SK-N-DZ (cell line): ENCODE measurements around the gene TBK1. TPM values are rescaled to one million over a fixed set of nuclear protein-coding genes. Genes with fewer than 3 reads are reported as not detected.

Experiments used
- DNase-seq: peaks from one replicate; pipeline ENCODE4 v3.0.0-alpha.2; 2015; ENCODE audit warnings: low spot score
- polyA plus RNA-seq, 2 experiments: library from polyadenylated mRNA; depleted of rRNA; stranded (reverse); fragments of >200 nt; gene quantifications; 2 replicates each; pipeline ENCODE4 v1.2.3, GENCODE V29; 2014

TBK1 gene
- 17.4 and 18.7 TPM in 2 replicates for polyA plus RNA-seq (2014; cell fraction: cytosol; rRNA removed)
- 34.7 and 38.8 TPM in 2 replicates for polyA plus RNA-seq (2014; cell fraction: nucleus; rRNA removed)

DNA sequence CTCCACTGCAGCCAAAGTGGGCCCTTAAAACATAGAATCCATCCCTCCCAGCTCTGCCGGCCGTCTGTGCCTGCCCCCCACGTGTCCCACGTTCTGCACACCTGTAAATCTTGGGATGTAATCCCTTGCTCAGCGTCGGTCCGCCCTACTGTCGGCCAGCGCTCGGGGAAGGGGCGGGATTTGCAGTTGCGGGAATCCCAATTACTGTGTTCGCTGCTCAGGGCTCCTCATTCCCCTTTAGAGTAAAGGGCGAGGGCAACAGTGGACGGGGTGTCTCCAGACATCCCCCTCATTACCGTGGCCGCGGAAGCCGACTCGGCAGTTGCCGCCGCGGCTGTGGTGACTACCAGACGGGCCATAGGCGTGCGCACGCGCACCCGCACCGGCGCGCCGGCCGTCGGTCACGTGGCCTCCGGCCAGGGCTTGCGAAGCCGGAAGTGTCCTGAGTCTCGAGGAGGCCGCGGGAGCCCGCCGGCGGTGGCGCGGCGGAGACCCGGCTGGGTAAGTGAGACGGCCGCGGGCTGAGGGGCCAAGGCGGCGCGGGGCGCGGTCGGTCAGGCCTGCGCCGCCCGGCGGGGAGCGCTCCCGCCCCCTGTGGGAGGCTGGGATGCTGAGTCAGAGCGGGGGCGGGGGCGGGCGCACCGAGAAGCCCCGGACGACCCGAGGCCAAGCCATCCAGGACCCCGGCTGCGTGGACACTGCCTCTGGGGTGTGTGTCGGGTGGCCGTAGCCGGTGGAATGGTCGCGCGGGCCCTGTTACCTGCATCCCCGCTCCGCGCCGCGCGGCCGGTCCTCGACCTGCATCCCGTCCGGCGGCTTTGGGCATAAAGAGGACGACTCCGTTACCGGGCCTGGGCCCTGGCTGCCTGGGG lies at the start of gene TBK1:
Gene TBK1 (plus strand): TSS at position 434 of the 872 bp plus-strand sequence. CDS start 3,751 bp downstream, outside the sequence.
- DNase-seq: peak; percentile 87

DNA sequence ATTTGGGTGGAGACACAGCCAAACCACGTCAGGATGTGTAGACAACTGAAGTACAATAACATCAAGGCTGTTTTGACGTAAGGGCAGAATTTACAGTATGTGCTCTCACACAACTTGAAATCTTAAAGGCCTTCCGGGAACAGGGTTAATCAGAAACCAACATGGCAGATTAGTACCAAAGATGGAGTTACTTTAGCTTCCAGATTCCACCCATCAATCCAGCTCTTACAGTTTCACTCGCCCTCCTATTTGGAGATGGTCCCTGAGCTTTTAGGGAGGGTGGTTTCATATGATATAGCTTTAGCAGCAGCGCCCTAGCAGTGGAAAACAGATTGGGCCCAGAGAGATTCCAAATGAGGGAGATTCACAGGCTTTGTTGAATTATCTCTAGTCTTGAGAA lies 49.7 kb upstream of the TBK1 start:
- no peak for DNase-seq

DNA sequence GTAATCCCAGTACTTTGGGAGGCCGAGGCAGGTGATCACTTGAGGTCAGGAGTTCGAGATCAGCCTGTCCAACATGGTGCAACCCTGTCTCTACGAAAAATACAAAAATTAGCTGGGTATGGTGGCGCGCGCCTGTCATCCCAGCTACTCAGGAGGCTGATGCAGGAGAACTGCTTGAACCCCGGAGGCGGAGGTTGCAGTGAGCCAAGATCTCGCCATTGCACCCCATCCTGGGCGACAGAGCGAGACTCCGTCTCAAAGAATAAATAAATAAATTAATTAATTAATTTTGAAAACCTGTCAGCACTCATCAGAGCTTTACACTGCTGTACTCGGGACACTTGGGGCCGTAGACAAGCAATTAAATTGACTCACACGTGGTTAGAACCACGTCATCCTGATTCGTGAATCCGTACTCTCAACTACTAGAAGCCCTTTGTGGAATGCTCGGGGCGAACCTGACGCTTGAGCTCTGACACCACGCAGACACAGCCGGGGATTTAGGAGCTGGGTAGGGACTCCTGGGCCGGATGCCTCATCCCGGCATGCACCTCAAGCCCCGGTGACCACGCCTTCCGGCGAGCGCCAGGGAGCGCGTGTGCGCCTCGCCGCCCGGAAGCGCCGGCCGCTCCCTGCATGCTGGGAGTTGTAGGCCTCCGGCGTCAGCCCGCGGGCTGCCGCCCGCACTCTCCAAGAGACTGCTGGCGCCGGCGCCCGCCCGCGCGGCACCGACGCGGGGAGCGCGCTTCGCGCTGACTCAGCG lies 48.0 kb upstream of the TBK1 start, which contains the start of gene XPOT:
Gene XPOT (plus strand): TSS at position 686 of the 763 bp plus-strand sequence. CDS start 5,644 bp downstream, outside the sequence.
- peak; percentile 97 for DNase-seq

DNA sequence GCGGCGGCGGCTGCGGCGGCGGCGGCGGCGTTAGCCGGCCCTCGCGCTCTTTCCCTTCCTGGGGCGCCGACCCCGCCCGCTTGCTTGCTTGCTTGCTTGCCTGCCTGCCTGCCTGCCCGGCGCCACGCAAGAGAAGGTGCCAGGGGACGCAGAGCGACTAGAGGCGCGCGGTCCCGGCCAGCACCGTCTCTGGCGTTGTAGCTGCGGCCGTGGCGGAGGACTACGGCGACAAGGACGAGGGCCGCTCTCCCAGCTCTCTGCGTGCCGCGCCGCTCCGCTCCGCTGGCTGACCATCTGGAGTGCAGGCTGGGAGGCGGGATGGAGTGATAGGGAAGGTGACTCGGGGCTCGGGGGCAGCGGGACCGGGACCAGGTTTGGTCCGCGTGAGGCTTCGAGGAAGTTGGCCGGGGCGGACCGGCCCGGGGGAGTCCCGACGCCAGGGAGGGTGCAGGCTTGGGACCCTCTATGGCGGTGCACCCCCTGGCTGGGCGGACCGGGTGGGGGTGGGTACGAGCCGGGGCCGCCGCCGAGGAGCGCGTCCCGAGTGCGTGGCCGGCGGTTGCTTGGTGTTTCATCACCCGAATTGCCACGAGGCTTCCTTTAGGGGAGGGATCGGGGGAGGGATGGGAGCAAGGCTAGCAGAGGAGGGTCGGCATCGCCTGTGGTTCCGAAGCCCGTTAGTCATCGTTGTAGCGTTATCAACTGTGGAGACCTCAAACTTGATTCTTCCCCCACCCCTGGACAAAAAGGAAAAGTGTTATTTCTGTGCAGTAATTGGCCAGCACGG lies 47.3 kb upstream of the TBK1 start:
- peak; percentile 68 for DNase-seq

DNA sequence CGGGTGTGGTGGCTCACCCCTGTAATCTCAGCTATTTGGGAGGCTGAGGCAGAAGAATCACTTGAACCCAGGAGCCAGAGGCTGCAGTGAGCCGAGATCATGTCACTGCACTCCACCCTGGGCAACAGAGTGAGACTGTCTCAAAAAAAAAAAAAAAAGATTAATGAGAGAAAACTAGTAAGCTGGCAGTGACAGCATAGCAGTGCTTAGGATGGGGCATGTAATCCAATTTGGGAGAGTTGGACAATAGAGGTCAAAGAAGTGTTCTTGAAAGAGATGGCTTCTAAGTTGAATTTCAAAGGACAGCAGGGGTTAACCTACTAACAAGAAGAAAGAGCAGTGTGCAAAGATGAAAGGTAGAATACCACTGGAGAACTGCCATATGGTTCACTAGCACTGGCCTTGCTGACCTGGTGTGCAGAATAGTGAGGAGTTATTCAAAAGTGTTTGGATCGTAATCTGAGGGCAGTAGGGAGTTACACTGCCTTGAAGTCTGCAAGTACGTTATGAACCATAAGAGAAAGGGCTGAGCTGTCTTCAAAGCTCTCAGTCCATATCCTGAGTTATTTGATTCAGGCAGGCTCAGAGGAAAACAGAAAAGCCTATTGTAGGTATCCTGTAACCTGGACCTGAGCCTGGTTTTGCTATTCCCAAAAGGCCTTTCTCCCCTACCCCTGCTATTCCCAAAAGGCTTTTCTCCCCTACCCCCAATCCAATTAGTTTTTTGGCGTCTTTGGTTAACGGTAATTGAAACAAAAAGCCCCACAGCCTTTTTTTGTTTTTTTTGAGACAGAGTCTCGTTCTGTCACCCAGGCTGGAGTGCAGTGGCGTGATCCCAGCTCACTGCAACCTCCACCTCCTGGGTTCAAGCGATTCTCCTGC lies 44.3 kb upstream of the TBK1 start:
- no peak for DNase-seq

DNA sequence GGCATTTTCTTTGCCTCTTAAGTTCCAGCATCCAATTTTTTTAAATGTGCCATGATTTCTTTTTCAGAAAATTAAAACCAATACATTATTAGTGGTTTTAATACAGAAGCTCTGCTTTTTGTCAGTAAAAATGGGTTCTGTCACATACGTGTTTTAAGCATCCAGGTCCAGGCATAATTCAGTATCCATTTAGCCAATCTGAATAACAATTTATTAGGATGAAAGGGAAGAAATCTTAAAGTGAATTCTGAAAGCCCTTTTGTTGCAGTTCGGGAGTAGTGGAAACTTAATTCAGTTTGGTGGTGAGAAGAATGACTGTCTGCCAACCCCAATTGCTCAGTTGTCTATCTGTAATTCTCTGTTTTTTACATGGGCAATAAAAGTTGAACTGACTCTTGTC lies 40.5 kb upstream of the TBK1 start:
- no peak for DNase-seq

DNA sequence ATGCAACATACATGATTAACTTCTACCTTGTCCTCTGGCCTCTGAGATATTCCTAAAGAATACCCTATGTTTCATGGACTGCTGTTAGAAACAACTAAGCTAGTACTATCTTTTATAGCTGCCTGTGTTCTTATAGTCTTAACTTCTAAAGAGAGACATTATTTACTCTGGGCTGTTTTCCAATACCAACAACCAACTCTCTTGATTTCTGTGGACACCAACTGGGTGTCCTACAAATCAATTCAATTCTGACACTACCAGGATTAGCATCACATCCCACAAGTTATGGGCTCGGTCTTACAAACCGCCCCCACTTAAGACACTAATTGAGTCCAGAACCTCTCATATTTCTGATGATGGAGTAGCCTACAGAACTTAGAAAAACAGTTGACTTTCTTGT lies 39.5 kb upstream of the TBK1 start:
- no peak for DNase-seq

DNA sequence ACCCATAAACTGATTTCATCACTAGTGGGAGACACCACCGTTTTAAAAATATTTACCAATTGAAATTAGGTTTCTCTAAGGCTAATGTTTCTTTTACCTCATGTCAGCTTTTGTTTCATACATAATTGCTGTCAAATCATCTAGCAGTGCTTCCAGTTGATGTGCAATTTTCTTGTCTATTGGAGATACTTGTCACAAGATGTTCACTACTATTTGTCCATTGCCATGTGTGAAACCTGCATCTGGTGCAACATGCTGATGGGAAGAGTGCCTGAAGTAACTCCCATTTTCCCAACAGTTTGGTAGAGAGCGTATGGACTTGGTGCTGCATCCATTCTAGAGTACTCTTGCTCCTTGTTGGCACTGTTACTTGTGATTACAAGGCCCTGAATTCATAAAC lies 38.0 kb upstream of the TBK1 start:
- DNase-seq: no peak

DNA sequence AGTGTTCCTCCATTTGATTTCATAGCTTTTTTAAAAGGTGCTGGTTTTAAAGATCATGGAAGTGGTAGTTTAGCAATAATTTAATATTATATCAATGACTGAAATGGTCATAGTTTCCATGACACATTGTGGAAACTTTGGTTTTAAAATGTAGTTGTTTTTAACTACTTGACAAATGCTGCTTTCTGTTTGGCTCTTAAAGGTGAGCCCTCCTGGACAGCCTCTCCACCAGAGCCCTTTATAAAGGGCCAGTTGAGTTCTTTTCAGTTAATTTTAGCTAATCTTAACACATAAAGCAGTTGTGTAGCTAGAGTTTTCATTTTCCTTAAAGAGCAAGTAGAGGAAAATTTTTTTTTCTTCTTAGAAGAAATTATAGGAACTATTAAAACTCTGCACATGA lies 33.7 kb upstream of the TBK1 start:
- no peak for DNase-seq

DNA sequence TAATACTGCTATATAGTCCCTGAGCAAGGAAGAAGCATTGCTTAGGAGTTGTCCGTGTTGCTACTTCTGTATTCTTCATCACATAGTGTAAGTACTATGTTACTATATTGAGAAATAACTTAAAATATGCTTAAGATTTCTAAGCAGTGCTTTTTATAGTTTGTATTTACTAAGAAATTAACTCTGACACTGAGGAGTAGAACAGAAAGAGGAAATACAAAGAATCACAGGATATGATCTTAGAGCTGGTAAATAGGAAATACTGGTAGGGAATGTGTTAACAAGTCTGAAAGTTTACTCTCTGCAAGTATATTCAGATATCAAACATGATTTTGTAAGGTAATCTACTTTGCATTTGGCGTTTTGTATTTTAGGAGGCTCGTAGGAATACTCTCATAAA lies 32.2 kb upstream of the TBK1 start:
- no peak for DNase-seq

DNA sequence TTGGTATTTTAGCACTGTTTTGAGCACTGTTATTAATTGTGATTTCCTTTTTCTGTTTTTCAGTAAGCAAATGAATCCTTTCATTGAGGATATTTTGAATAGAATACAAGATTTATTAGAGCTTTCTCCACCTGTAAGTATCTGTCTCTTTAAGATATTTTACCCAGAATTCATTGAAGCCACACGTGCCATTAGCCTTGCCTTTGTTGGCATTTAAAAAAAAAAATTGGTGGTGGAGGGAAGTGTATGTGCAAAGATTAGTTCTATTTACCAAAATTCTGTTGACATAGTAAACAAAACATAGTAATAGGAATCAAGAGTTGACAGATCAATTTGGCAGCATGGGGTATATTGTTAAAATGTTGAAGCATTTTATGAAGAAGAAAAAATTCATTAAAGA lies 23.9 kb upstream of the TBK1 start:
- no peak for DNase-seq

DNA sequence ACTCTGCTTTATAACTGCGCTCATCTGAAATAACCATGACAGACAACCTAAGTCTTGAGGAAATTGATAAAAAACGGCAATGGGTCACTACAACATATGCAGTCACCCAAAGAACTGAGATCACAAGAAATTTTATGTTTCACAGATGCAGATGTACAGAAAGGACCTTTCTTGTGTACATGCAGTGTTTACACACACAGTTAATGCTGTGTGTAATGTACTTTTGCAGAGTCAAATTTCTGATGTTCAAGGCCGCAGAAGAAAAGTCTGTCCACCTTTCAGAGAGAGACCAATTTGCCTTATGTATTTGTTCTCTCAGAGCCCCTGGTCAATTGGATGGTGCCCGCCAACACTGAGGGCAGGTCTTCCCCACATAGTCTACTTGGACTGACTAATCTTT lies 23.0 kb upstream of the TBK1 start:
- DNase-seq: no peak

DNA sequence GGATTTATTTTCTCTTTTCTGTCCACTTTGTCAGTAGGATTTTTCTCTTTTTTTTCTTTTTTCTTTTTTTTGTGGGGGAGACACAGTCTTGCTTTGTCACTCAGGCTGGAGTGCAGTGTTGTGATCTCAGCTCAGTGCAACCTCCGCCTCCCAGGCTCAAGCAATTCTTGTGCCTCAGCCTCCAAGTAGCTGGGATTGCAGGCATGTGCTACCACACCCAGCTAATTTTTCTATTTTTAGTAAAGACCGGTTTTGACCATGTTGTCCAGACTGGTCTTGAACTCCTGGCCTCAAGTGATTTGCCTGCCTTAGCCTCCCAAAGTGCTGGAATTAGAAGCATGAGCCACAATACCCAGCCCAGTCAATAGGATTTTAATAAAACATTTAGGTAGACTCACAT lies 21.0 kb upstream of the TBK1 start:
- no peak for DNase-seq

DNA sequence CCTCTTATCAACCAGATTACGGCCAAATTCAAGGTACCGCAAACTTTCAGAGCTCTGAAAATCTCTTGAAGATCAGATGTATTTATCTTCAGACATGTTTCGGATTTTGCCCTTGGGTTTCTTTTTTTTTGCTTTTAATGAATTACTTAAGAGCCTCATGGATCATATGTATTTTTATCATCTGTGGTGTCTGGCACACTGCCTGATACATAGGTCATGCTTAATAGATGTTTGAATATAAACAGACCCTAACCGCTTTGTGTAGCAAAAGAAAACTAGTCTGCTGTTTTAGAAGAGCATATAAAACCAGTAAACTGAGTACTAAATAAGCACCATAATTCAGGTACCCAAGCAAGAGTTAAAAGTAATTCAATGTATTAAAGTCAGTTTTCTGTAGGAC lies 20.1 kb upstream of the TBK1 start:
- DNase-seq: no peak

DNA sequence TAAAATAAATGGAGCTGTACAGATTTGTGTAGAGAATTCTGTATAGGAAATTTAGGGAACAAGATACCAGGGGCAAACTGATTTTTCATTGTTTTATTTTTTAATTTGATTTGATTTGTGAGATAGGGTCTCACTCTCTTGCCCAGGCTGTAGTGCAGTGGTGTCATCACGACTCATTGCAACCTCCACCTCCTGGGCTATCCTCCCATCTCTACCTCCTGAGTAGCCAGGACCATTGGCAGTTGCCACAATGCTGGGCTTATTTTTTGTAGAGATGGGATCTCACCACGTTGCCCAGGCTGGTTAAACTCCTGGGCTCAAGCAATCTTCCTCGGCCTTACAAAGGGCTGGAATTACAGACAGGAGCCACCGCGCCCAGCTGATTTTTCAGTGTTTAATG lies 18.0 kb upstream of the TBK1 start:
- no peak for DNase-seq

DNA sequence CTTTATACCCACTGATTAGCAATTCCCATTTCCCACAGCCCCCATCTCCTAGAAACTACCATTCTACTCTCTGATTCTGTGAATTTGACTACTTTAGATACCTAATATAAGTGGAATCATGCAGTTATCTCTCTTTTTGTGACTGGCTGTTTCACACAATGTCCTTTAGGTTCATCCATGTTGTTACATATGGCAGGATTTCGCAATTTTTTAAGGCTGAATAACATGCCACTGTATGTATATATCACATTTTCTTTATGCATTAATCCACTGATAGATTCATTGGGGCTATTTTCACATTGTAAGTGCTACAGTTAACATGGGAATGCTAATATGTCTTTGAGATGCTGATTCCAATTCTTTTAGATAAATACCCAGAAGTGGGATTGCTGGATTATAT lies 11.8 kb upstream of the TBK1 start:
- no peak for DNase-seq

DNA sequence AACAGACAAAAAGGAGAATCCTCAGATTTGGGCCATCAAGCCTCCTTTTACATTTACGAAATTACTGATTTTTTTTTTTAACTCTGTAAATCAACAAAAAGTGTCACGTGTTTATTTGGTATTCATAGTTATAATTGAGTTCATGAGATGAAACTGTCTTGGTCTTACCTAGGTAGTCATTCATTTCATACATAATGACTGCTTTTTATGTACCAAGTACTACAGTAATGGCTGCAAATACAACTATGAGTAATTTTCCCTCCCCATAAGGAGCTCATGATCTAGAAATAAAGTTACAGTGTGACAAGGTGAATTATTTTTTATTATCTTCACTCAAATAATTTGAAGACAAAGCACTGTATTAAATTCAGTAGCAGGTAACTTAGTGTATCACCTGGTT lies 6.4 kb upstream of the TBK1 start:
- DNase-seq: no peak

DNA sequence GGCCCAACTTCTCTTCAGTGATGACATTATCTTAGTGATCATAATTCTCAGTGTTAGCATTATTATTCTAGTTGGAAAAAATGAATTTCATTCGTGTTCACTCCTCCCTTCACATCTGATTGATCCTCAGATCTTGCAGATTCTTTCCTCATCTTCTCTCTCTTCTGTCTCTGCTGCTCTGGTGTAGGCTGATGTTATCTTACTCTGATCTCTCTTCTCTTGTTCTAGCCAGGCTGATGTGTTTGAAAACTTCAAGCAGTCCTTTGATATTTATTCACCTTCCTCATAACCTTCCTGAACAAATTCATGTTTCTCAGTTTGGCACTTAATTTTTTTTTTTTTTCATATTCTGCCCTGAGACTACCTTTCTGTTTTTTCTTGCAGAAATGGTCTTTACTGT lies 5.6 kb upstream of the TBK1 start:
- DNase-seq: no peak

DNA sequence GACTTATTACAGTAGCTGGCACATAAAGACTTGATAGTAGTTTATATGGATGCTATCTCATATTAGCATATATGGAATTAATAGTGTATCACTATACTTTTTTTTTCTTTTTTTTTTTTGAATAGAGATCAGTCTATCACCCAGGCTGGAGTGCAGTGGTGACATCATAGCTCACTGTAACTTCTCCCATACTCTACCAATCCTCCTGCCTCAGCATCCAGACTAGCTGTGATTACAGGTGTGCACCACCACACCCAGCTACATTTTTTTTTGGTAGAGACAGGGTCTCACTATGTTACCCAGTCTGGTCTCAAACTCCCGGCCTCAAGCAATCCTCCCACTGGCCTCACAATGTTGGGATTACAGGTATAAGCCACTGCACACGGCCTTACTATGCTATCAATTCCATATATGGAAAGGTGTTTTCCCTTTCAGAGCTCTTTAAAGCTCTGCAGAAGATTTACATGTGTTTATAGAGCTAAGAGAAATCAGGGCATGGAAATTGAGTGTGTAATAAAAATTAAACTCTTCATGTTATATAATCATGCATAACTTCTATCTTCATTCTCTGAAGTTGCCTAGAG lies 1.8 kb upstream of the TBK1 start:
- DNase-seq: no peak

DNA sequence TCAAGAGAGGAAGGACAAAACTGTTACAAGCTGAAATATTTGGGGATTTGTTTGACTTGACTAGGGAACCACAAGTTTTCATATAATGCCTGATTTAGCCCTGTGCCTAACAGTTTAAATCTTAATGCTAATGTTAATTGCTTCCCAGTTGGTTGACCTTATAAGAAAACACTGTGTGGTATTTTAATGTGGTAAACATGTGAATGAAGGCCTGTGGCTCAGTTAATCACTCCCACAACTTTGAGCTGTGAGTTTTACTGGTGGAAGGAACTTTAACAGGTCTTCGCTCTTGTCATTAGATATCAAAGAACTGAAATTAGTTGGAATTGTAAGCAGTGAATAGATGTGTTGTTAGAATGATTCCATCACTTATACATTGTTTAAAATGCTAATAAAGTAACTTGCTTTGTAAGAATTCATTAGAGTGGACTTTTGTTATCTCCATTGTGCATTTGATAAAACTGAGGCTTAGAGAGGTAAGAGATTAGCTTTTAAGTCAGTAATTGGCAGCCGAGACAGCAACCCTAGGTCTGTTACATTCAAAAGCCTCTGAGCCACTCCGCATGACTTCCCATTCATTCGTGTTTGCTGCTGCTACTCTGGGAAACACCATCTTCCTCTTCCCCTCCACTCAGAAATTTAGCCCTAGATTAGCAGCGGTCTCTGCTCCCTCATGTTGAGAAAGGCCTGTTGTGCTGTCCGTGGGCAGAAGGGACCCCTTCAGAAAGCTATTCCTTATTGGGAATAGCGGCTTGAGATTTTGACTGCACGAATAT lies 1.0 kb upstream of the TBK1 start:
- DNase-seq: peak; percentile 11
